AG09319 (cell line): Measurements from ENCODE around the gene TXLNG.

ENCODE experiments used
- DNase-seq: peaks from one replicate; pipeline ENCODE4 v3.0.0-alpha.2; 2010; ENCODE audit warnings: low read depth; ENCODE audit errors: extremely low read depth
- CTCF ChIP-seq: IDR thresholded peaks from 2 replicates; pipeline ENCODE4 v1.5.1; 2011; ENCODE audit warnings: low read depth, mild to moderate bottlenecking, inconsistent platforms, low read length, moderate library complexity

Gene TXLNG

GRCh38 chrX:16785247-16786138 lies 773 bp upstream of the TXLNG start:
- DNase-seq = no peak
- TF ChIP-seq CTCF = no peak

GRCh38 chrX:16786791-16787735 lies 797 bp downstream of the TXLNG start:
- no peak for DNase-seq
- no peak for TF ChIP-seq CTCF

- no peak for DNase-seq
Measured at GRCh38 chrX:16788477-16788876, 2.2 kb downstream of the TXLNG start.

GRCh38 chrX:16796298-16796697 lies 10.0 kb downstream of the TXLNG start:
- TF ChIP-seq CTCF = no peak
- DNase-seq = no peak

More at GRCh38 chrX:16788477-16788876, 2.2 kb downstream of the TXLNG start:
- TF ChIP-seq CTCF = no peak

GRCh38 chrX:16797358-16797757 lies 11.1 kb downstream of the TXLNG start:
- no peak for TF ChIP-seq CTCF
- DNase-seq = no peak

- DNase-seq = no peak
- TF ChIP-seq CTCF = no peak
Measured at GRCh38 chrX:16797841-16798240, 11.6 kb downstream of the TXLNG start.
